ENCODE measurements around the gene FAM216A.

The FAM216A gene

GRCh38 chr12:110508071-110508586 lies 39.5 kb downstream of the FAM216A start:
- Histone ChIP-seq H3K4me3 (ENCODE audit: insufficient read depth, low read length, poor library complexity, severe bottlenecking) (no peak overlapping the region), H3K9ac (ENCODE audit: low read length) (no peak overlapping the region), H3K36me3 (ENCODE audit: low read length) (no peaks in the 10 kb centered on the region), H3K27me3 (ENCODE audit: low read length) (no peaks in the 10 kb centered on the region), H3F3A (ENCODE audit: insufficient read depth) (peaks cover 8% of the 10 kb centered on the region), H3K9me3 (ENCODE audit: insufficient read depth, low read length) (no peaks in the 10 kb centered on the region), H2AFZ (ENCODE audit: low read depth, low read length, severe bottlenecking) (no peak overlapping the region), H3K79me2 (ENCODE audit: insufficient read depth, low read length) (no peaks in the 10 kb centered on the region), H3K27ac (ENCODE audit: low read depth, low read length) (no peak overlapping the region), H4K20me1 (ENCODE audit: low read depth, low read length) (no peaks in the 10 kb centered on the region), H3K9me2 (replicated peaks; ENCODE audit: insufficient read depth, low read length) (no peaks in the 10 kb centered on the region), H3K4me2 (ENCODE audit: low read depth, low read length, poor library complexity, severe bottlenecking) (no peak overlapping the region)
- TF ChIP-seq EZH2phosphoT487 (conservative IDR thresholded peaks at IDR 0.05; ENCODE audit: low read length) = no peak
- TF ChIP-seq, protein P1, sequence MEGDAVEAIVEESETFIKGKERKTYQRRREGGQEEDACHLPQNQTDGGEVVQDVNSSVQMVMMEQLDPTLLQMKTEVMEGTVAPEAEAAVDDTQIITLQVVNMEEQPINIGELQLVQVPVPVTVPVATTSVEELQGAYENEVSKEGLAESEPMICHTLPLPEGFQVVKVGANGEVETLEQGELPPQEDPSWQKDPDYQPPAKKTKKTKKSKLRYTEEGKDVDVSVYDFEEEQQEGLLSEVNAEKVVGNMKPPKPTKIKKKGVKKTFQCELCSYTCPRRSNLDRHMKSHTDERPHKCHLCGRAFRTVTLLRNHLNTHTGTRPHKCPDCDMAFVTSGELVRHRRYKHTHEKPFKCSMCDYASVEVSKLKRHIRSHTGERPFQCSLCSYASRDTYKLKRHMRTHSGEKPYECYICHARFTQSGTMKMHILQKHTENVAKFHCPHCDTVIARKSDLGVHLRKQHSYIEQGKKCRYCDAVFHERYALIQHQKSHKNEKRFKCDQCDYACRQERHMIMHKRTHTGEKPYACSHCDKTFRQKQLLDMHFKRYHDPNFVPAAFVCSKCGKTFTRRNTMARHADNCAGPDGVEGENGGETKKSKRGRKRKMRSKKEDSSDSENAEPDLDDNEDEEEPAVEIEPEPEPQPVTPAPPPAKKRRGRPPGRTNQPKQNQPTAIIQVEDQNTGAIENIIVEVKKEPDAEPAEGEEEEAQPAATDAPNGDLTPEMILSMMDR (IDR thresholded peaks at IDR 0.05; ENCODE audit: insufficient read depth, low read length, poor library complexity, severe bottlenecking) = no peak

- TF ChIP-seq EZH2phosphoT487 (conservative IDR thresholded peaks at IDR 0.05; ENCODE audit: low read length) = no peak
- TF ChIP-seq, protein P1 (IDR thresholded peaks at IDR 0.05; ENCODE audit: insufficient read depth, low read length, poor library complexity, severe bottlenecking) = no peak
- Histone ChIP-seq H3K79me2 (ENCODE audit: insufficient read depth, low read length) (no peaks in the 10 kb centered on the region), H4K20me1 (ENCODE audit: low read depth, low read length) (no peaks in the 10 kb centered on the region), H3F3A (ENCODE audit: insufficient read depth) (no peaks in the 10 kb centered on the region), H3K36me3 (ENCODE audit: low read length) (no peaks in the 10 kb centered on the region), H3K9ac (ENCODE audit: low read length) (no peak overlapping the region), H3K4me3 (ENCODE audit: insufficient read depth, low read length, poor library complexity, severe bottlenecking) (no peak overlapping the region), H3K27me3 (ENCODE audit: low read length) (no peaks in the 10 kb centered on the region), H3K9me3 (ENCODE audit: insufficient read depth, low read length) (no peaks in the 10 kb centered on the region), H3K4me2 (ENCODE audit: low read depth, low read length, poor library complexity, severe bottlenecking) (no peak overlapping the region), H2AFZ (ENCODE audit: low read depth, low read length, severe bottlenecking) (no peak overlapping the region), H3K9me2 (replicated peaks; ENCODE audit: insufficient read depth, low read length) (no peaks in the 10 kb centered on the region), H3K27ac (ENCODE audit: low read depth, low read length) (no peak overlapping the region)
These were observed 45.2 kb downstream of the FAM216A start for GRCh38 chr12:110513842-110514241.

GRCh38 chr12:110514363-110514762 lies 45.7 kb downstream of the FAM216A start:
- no peaks in the 10 kb centered on the region for H3K9me3 ChIP-seq (ENCODE audit: insufficient read depth, low read length)
- no peaks in the 10 kb centered on the region for H3K79me2 ChIP-seq (ENCODE audit: insufficient read depth, low read length)
- TF ChIP-seq, protein P1 (IDR thresholded peaks at IDR 0.05; ENCODE audit: insufficient read depth, low read length, poor library complexity, severe bottlenecking) = no peak
- TF ChIP-seq EZH2phosphoT487 (conservative IDR thresholded peaks at IDR 0.05; ENCODE audit: low read length) = no peak
- H3K9me2 ChIP-seq (replicated peaks; ENCODE audit: insufficient read depth, low read length) = no peaks in the 10 kb centered on the region
- H3K4me3 ChIP-seq (ENCODE audit: insufficient read depth, low read length, poor library complexity, severe bottlenecking) = no peak overlapping the region
- no peaks in the 10 kb centered on the region for H3K36me3 ChIP-seq (ENCODE audit: low read length)
- no peaks in the 10 kb centered on the region for H4K20me1 ChIP-seq (ENCODE audit: low read depth, low read length)
- H2AFZ ChIP-seq (ENCODE audit: low read depth, low read length, severe bottlenecking) = no peak overlapping the region
- no peak overlapping the region for H3K9ac ChIP-seq (ENCODE audit: low read length)
- no peaks in the 10 kb centered on the region for H3F3A ChIP-seq (ENCODE audit: insufficient read depth)
- no peak overlapping the region for H3K4me2 ChIP-seq (ENCODE audit: low read depth, low read length, poor library complexity, severe bottlenecking)
- no peak overlapping the region for H3K27ac ChIP-seq (ENCODE audit: low read depth, low read length)
- H3K27me3 ChIP-seq (ENCODE audit: low read length) = no peaks in the 10 kb centered on the region
